GM12892 (cell line): ENCODE measurements around the gene CMA1.

Source experiments
- POLR2A ChIP-seq: IDR thresholded peaks from 2 replicates; pipeline ENCODE4 v1.6.1; 2011; ENCODE audit warnings: low read depth, low read length, control low read depth
- POLR2AphosphoS5 ChIP-seq: IDR thresholded peaks from 2 replicates; pipeline ENCODE4 v1.6.1; 2011; ENCODE audit warnings: low read depth, low read length, control low read depth

GRCh38 chr14:24556756-24557155 lies 48.7 kb upstream of the CMA1 start:
- TF ChIP-seq POLR2A (no peak), POLR2AphosphoS5 (no peak)
